Midbrain (tissue), 1 donor: Measurements from ENCODE around the gene OSBP.
"Not testable (repeated sequence)": the region's sequence is repeated elsewhere in the genome, so short reads cannot be mapped to it uniquely, and the experiment has no call there.

Experiments used
- DNase-seq: peaks from one replicate; lab custom pipeline; 2025; lab: John Stamatoyannopoulos, UW

OSBP gene

DNA sequence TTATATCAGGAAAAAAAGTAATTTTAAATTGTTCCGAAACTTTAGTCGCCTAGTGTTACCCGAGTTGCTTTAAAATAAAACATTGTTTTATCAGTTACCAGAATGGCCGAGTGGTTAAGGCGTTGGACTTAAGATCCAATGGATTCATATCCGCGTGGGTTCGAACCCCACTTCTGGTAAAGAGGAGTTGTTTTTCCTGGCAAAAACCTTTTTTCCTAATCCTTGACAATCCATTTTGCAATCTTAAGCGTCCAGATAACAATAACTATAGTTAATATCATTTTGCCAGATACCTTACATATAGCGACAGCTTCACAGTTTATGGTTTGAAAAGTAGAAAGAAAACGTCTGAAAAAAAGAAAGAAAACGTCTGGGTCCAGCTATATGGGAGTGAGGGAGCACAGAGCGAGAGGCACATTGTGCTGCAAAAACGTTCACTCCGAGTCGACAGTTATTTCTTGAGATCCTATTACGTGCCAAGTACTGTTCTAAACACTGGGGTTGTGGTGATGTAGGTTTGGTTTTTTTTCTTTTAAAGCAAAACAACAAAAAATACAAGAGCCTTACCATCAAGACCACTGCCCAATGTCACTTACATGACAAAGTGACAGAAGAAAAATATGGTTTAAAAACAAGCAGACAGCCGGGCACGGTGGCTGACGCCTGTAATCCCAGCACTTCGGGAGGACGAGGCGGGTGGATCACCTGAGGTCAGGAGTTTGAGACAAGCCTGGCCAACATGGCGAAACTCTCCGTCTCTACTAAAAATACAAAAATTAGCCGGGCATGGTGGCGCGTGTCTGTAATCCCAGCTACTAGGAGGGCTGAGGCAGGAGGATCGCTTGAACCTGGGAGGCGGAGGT, 63.7 kb downstream of the OSBP start:
- peak; percentile 52 for DNase-seq

DNA sequence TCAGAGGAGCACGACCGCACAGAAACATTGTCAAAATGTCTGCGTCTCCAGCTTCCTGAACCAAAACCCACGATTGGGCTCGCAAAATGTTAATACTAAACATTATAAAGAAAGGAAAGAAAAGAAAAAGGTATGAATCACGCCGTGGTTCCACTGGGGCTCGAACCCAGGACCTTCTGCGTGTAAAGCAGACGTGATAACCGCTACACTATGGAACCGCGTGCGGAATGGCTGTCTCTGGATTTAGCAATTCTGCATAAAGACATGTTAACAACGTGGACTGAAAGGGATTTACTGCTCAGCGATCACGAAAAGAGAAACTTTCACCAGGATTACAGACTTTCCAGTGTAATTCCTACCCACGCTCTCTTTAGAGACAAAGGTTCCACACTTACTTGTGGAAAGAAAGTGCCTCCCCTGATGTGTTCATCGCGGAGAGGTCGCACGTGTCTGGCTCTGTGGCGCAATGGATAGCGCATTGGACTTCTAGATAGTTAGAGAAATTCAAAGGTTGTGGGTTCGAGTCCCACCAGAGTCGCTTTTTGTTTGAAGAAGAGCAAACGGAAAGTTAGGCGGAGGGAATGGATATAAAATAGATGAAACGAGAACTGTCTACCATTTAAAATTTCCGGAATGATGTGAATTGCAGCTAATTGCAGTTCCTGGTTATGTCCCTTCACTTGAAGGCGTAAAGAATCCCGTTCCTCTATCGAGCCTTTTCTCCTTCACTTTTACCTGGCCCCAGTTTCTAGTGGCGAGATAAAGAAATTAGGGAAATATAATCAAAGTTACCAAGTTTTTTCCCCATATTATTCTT, 64.5 kb downstream of the OSBP start:
- peak; percentile 76 for DNase-seq

- DNase-seq: peak; percentile 74
These were observed 65.2 kb downstream of the OSBP start for GRCh38 chr11:59550368-59550841.

GRCh38 chr11:59548309-59548656, 67.3 kb downstream of the OSBP start:
- no peak for DNase-seq

GRCh38 chr11:59547605-59548308, 67.8 kb downstream of the OSBP start:
- not testable (repeated sequence) for DNase-seq

- no peak for DNase-seq
These were observed 70.2 kb downstream of the OSBP start for GRCh38 chr11:59545179-59546020.

GRCh38 chr11:59544869-59545178, 70.8 kb downstream of the OSBP start:
- DNase-seq: no peak

DNA sequence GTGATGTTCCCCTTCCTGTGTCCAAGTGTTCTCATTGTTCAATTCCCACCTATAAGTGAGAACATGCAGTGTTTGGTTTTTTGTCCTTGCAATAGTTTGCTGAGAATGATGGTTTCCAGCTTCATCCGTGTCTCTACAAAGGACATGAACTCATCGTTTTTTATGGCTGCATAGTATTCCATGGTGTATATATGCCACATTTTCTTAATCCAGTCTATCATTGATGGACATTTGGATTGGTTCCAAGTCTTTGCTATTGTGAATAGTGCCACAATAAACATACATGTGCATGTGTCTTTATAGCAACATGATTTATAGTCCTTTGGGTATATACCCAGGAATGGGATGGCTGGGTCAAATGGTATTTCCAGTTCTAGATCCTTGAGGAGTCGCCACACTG, 71.9 kb downstream of the OSBP start:
- not testable (repeated sequence) for DNase-seq

DNA sequence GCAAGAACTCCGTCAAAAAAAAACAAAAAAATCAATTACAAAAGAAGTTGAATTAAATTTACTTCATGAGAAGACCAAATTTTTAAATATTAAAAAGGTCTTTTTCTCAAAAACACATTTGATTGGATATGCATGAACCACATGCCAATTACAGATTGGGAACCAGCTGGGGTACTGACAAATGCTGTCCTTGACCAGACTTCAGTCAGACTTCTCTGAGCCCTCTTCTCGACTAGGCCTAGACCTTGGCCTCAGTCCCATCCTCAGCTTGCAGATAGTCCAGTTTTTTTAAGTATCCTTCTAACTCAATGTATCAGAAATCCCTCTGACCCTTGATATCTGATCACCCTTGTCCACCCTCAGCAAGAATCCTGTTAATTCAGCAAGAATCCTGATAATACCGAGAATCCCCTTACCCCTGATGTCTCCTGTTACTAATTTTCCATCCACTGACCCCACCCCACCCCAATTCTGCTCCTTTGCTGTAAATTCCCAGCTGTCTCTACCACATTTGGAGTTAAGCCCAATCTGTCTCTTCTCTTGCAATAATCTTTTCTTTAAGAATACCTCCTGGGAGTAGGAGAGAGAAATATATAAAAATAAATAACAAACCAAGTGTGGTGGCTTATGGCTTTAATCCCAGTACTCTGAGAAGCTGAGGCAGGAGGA, 73.3 kb downstream of the OSBP start:
- DNase-seq: no peak

- DNase-seq: no peak
These were observed 80.9 kb downstream of the OSBP start for GRCh38 chr11:59534676-59535075.

- no peak for DNase-seq
These were observed 83.0 kb downstream of the OSBP start for GRCh38 chr11:59532620-59533019.

GRCh38 chr11:59528711-59529110, 86.9 kb downstream of the OSBP start:
- DNase-seq: no peak
